HG03442 (cell line): ENCODE measurements around the gene PAPOLB.

Source experiments
- ATAC-seq: cut with Tn5 transposase; IDR thresholded peaks from one replicate; pipeline ENCODE4 v1.9.1; 2021; ENCODE audit warnings: mild to moderate bottlenecking, moderate library complexity; ENCODE audit not compliant: unreplicated experiment

The PAPOLB gene

DNA sequence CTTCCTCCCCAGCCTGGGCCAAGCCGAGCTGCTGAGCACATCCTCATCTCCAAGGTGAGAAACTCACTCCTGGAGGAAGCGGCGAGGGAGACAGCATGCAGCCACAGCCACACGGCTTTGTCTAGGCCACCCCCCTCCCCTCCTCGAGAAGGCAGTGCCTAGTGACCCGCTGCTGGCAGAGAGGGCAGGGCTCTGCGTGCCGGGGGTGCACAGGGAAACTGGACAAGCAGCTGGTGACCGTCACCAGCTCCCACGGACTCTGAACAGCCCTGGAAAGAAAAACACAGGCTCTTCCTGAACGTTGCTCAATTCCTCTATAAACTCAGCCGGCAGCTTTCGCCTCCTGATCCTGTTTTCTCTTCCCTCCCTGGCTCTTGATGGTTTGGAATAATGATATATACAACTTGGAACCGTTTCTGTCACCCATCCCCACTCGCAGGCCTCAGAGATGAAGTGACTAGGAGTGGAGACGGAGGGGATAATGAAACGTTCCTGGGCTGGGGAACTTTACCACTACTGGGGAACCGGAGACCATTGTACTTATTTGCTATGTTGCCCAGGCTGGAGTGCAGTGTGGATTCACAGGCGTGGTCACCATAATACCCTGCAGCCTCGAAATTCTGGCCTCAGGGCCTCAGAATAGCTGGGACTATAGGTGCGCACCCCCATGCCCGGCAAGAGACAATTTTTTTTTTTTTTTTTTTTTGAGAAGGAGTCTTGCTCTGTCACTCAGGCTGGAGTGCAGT, 19.3 kb downstream of the PAPOLB start:
- no peak for ATAC-seq

- ATAC-seq, result no peak
These were observed 20.0 kb downstream of the PAPOLB start for GRCh38 chr7:4841836-4842235.

- no peak for ATAC-seq
These were observed 20.6 kb downstream of the PAPOLB start for GRCh38 chr7:4841007-4841784.

GRCh38 chr7:4840079-4840501, 21.7 kb downstream of the PAPOLB start:
- ATAC-seq, result no peak

DNA sequence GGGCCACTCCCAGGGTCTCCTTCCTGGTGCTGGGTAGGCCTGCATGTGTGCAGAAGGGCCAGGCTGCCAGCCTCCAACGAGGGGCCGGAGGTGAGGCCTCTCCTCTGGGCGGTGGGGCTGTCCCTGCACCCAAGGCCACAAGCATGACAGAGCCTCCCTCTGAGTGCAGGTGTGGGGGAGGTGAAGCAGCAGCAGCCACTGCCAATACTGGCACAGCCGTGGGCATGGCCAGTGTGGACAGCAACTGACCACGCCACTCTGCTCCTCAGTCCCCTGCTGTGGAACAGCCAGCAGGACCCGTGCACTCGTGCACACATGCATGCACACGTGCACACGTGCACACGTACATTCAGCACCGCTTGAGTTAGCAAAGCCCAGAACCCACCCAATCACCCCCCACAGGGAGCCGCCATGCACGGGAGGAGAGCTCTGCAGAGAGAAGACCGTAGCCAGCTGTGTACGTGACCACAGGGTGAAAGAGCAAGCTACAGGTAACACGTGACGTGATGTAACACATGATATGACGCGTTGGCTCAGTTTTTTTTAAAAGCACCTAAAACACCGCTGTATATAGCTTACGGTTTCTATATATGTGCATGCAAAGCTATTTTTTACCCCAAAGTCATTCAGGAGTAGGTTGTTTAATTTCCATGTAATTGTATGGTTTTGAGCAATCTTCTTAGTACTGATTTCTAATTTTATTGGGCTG, 23.1 kb downstream of the PAPOLB start:
- ATAC-seq, result no peak

DNA sequence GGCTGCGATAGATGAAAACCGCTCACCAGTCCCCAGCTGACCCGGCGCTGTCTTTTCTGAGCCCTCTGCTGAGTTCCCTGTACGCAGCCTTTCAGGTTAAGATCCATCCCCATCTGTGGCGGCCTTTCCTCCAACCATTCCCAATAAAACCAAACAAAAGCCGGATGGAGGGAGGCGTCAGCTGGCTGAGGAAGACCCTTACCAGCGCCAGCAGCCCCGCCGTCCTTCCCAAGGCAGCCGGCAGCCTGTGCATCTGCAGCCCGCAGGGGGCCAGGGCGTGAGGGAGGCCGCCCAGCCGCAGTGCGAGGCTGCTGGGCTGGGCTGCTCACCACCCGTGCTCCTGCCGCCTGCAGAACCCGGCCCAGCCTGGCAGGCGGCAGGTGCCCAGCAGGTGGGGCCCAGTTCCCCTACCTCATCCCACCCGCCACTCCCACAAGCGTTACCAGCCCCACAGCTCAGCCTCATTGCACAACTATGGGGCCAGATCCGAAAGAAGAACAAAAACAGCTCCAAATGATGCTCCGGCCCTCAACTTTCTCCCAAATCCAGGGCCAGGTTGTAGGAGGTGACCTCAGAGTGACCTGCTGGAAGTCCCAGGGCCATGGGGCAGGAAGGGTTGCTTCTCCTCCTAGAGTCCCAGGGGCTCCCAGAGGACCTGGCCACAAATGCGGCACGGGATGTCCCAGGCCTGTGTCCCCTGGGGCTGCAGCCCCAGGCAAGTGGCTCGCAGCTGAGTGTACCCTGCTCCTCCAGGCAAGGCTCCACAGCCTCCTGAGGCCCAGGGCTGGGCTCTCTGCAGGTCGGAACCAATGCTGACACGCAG, 23.8 kb downstream of the PAPOLB start:
- no peak for ATAC-seq

- ATAC-seq, result no peak
These were observed 24.6 kb downstream of the PAPOLB start for GRCh38 chr7:4837041-4837802.

GRCh38 chr7:4836206-4836661, 25.6 kb downstream of the PAPOLB start:
- ATAC-seq, result no peak

DNA sequence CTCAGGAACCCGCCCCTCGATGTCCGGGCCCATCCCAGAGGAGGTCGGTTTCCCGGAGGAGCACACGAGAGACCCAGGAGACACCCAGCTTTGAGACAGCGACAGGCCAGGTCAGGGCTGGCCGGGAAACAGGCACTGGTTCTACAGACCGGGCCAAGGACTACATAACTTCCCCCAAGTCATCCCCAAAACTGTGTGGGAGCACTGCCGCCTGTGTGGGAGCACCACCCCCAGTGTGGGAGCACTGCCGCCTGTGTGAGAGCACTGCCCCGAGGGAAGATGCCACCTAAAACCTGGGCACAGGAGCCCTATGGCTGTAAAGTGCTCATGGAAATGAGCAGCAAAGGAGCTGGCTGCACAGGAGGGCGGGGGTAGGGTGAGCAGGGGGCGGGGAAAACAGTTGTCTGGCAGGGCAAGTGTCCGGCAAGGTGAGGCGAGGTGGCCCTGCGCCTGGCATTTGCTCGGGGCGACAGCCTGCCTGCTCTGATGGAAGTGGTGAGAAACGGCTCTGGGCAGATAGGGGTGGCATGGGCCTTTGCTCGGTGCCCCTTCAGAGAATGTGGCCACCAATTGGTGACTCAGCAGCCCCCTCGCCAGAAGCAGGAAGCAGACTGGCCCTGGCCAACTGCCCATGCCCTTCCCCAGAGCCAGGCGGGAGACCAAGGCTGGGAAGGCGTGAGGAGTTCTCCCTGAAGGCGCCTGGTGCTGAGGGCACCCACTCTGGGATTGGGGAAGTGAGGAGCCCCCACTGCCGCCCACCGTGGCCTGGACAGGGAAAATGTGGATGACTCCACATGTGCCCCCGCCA, 26.2 kb downstream of the PAPOLB start:
- no peak for ATAC-seq

DNA sequence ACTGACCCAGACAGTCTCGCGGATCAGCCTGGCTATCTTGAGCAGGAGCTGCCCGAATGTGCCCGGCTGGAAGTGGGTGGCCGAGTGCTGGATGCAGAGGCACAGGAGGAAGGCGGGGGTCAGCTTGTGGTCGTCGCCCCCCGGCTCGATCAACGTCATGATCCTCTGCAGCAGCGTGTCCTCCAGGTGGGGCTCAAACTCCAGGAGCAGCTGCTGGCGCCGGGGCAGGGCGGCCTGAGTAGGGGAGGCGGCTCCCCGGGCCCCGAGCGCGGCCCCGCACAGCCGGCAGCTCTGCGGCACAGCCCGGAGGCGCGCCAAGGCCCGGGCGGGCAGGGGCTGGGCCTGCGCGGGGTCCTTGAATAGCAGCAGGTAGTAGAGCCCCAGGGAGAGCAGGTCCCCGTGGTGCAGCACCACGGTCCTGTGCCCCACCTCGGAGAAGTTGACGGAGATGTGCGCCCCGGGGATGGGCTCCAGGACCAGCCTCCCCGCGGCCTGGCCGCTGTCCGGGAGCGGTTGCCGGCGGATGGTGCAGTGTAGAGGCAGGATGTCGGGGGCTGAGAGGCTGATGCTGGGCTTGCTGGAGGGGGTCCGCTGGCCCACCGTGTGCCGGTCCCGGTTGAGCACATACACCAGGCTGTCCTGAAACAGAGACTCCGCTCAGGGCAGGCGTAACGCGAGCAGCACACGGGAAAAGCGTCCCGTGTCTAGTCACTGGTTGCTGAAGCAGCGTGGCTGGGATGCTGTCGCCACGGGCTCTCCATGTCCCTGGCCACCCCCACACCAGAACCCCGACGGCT, 27.0 kb downstream of the PAPOLB start:
- no peak for ATAC-seq

DNA sequence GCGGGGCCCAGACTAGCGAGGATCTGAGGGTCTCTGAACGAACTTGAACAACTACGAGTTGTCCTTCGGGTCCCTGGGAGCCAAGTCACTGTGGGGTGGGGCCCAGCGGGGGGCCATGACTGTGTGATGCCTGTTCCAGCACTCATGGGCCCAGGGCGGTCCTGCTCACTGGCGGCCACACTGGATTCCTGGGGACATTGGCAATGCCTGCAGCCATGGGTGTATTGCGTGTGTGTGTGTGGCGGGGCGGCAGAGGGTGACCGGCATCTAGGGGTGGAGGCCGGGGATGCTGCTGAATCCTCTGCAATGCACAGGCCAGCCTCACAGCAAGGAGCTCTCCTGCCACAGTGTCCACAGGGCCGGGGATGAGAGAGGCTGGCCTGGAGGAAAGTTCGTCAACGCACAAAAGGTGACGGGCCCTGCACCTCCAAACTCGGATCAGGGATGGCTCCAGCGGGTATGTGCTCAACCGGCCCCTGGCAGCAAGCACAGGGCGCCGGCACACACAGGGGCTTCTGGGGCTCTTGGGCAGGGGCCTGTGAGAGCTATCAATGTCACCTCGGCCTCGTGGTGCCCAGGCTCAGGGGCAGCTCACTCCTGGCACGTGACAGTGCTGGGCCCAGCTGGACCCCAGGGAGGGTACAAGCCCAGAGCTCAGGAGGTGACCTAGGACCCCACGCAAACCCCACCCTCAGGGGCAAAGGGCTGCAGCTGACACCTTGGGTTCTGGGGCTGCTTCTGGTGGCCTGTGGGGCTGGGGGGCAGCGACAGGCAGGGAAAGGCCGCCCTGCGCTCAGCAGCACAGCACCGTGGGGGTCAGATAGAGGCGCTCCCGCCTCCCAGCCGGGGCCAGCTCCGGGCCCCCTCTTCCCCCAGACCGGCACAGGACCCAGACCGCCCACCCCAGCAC, 27.9 kb downstream of the PAPOLB start:
- no peak for ATAC-seq

GRCh38 chr7:4833176-4833575, 28.7 kb downstream of the PAPOLB start:
- ATAC-seq, result no peak

GRCh38 chr7:4832711-4833110, 29.1 kb downstream of the PAPOLB start:
- no peak for ATAC-seq

- ATAC-seq, result no peak
These were observed 29.9 kb downstream of the PAPOLB start for GRCh38 chr7:4831723-4832495.

DNA sequence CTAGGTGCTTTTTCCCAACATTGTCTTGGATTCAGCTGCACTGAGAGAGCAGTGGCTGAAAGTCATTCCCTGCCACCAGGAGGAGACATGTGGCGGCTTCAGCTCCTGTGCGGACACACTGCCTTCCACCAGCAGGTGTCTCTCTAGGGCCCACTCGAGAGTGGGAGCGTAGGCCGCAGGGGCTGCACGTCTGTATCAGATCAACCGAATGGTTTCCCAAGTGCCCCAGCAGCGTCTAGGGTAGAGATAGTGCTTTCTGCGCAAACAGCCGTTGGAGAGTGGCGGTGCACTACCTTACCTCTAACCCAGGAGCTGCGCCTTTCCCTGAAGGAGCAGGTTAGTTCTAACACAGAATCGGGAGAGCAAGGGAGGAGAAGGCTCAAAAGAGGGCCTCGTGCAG, 31.7 kb downstream of the PAPOLB start:
- ATAC-seq, result peak; percentile 46

DNA sequence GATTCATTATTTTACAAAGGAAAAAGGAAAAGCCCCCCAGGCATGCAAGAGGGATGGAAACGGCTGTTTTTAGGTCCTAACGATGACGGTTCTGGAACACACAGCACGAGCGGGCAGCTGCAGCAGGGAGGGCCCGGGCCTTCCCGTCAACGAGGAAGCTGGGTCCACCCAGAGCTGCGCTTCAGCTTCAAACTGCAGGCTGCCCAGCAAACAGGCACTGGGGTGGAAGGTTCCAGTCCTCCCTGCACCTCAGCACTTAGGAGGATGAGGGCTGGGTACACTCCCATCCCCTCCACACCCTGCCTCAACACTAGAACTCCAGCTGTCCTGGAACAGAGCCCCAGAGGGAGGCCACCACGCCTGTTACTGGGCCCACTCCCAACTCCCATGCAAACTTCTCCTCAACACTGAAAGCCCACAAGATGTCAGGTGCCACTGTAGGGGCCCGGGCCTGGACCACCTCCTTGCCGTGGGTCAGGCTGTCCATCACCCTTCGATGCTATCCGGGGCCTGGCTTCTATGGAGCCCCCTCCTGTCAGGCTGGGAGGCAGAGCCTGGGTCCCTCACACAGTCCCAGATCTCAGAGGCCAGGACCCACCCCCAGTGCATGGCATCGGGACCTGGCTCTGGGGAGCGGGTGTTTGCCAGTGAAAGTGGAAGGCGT, 33.0 kb downstream of the PAPOLB start:
- no peak for ATAC-seq
